Lung microvascular endothelial cell (primary cell): Measurements from ENCODE around the gene MAGI1. TPM values are rescaled to one million over a fixed set of nuclear protein-coding genes. Genes with fewer than 3 reads are reported as not detected.
"Not testable (repeated sequence)": the region's sequence is repeated elsewhere in the genome, so short reads cannot be mapped to it uniquely, and the experiment has no call there.

Source experiments
- DNase-seq, 2 donors: peaks; one replicate each; pipeline versions ENCODE4 v3.0.0 to v3.0.0-alpha.2; 2010; ENCODE audit warnings: low read depth in 2 of 2
- total RNA-seq: library from RNA; depleted of rRNA; stranded (reverse); fragments of >200 nt; gene quantifications from 2 replicates; pipeline ENCODE4 v1.2.1, GENCODE V29; 2014

MAGI1 gene
- total RNA-seq = 36.6 and 76.4 TPM in 2 replicates

DNA sequence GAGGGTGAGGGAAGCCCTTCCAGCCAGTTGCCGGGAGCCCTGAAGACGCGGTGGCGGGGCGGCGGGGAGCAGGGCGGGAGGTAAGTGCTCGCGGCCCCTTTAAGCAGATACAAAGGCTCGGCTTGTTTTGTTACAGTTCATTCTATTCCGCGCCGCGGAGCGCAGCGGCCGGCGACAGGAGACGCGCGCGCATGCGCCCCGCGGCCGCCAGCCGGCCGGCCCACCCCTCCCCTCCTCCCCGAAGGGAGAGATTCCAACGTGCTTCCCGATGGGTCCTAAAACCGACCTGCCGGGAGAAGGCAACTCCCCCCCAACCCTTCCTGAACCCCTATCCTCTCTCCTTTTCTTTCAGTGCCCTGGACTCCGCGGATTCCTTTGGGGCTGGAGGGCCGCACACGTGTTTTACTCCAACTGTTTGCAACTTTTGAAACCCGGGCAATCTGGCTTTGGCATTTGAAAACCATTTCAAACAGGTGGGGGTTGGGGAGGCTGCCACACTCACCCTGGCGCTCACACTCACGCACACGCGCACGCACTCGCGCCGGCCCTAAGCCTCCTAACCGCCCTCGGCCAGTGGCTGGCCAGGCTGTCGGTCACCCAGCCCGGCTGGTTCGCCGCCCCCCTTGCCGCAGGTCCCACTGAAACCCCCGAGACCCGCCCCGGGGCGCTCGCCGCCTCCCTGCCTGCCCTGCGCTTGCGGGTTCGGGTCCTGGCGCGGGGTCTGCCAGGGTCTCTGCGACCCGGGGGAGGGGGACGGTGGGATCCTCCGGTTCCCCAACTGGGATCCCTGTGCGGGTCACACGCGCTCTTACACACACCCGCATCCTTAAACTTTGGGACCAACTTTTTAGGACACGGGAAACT, at the start of gene MAGI1:
MAGI1 (minus strand) TSS at position 193 of the 864 bp plus-strand sequence. CDS start 610 bp downstream, outside the sequence.
- peak; percentile 96 to 97 for DNase-seq

DNA sequence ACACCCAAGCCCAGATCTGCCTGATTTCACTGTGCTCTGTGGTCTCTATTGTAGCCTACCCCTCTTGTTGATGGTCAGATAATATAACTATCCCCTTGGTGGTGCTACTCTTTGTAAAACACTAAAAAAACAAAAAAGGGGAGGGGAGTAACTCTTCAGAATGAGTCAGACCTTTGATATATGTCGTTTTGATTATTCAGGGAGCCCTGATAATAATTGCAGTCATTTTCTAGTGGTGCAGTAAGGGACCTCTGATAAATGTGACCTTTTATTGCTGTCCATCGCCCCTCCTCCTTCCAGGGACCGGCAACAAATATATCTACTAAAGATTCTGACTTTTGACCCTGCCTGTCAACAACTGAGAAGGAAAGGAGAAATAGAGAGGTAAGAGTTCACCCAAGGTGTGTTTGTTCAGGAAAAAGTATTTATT, 45.1 kb upstream of the MAGI1 start:
- DNase-seq = no peak

DNA sequence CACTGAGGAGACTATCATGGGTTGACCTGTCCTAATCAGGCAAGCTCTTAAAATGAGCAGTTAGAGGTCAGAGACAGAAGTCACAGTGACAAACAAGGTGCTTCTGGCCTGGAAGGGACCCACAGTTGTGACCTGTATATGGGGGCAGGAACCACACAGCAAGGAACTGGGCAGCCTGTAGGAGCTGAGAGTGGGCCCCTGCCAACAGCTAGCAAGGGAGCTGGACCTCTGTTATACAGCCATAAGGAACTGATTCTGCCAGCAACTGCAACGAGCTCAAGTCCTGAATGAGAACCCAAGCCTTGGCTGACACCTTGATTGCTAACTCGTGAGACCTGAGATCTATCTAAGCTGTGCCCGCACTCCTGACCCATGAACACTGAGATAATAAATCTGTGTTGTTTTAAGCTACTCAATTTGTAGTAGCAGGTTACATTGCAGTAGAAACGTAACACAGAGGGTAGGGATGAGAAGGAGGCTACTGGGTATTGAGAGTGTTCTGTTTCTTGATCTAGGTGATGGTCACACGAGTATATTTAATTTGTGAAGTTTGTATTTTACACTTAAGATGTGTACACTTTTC, 44.5 kb upstream of the MAGI1 start:
- DNase-seq = no peak

DNA sequence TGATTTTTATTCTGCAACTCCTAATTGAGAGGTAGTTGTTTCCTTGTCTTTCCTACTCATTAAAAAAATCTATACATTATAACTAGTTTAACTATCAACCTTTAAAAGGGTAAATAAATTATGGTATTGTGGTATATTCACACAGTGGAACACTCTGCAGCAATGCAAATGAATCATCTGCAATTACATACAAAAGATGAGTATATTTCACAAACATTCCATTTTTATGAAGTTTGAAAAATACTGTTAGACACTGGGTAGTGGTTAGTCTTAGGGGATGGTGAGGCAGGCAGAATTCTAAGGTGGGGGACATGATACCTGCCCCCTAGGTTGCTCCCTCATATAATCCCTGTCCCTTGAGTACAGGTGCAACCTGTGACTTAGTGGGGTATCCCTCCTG, 44.0 kb upstream of the MAGI1 start:
- DNase-seq = no peak

DNA sequence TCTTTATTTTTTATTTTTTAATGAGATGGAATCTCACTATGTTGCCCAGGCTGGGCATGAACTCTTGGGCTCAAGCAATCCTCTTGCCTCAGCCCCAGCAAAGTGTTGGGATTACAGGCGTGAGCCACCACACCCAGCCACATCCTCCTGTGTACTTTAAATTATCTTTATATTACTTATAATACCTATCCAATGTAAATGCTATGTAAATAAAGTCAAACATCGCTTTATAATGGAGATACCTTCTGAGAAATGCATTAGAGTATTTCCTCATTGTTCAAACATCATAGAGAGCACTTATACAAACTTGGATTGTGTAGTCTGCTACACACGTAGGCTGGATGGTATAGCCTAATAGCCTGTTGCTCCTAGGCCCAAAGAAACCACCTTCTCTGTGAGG, 41.4 kb upstream of the MAGI1 start:
- no peak for DNase-seq

DNA sequence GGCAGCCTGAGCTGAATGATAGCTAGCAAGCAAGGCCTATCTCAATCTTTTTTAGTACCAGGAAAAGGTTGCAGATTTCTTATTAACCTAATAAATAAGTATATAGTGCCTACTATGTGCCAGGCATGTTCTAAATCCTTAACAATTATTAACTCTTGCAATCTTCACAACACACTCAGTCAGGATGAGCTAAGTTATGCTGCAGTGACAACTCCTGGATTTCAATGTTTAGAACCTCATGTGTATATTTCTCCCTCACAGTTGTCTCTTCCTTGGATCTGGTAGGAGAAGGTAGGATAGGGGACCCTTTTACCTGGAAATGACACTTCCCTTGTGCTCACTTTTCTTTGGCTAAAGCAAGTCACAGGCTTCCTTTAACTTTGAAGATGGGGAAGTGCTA, 39.3 kb upstream of the MAGI1 start:
- DNase-seq = no peak

DNA sequence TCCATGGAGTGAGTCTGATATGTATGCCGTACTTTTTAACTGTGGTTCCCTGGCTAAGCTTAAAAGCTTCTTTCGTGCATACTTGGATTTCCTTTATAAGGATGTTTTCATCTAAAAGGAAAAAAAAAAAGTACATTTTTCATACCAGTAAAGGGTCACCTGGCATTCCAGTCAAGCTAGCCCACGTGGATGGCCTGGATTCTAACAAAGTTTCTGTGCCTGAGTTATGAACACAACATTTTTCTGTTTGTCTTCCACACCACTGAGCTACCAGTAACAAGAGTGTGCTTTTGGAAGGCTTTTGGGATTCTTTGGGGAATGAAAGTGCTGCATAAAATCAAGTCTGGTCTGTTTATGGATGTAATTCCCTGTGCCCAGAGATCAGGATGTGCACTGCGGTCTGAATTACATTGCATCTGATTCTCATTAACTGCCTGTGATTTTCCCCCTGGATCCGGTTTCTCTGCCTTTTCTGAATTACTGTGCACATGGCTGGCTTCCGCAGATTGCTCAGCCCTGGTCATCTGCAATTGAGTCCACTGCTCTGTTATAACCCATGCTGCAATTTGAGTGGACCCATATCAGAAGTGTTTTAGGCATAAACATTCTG, 38.2 kb upstream of the MAGI1 start:
- DNase-seq = no peak

DNA sequence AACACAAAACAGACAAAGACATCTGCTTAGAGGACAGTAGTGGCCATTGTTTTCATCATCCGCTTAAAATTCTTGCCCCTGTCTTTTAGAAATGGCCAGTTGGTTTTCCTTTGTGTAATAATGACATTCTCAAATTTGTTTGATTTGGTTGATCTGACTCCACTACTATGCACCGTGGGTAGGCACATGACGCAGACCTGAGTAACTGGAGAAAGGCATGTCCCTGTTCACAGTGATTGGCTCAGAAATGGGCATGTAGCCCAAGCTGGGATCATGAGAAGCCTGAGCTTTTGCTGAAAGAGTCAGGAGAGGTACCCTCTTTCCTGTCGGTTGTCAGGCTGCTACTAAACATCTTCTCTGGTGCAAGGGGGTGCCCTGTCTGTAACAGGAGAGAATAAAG, 36.6 kb upstream of the MAGI1 start:
- no peak for DNase-seq

DNA sequence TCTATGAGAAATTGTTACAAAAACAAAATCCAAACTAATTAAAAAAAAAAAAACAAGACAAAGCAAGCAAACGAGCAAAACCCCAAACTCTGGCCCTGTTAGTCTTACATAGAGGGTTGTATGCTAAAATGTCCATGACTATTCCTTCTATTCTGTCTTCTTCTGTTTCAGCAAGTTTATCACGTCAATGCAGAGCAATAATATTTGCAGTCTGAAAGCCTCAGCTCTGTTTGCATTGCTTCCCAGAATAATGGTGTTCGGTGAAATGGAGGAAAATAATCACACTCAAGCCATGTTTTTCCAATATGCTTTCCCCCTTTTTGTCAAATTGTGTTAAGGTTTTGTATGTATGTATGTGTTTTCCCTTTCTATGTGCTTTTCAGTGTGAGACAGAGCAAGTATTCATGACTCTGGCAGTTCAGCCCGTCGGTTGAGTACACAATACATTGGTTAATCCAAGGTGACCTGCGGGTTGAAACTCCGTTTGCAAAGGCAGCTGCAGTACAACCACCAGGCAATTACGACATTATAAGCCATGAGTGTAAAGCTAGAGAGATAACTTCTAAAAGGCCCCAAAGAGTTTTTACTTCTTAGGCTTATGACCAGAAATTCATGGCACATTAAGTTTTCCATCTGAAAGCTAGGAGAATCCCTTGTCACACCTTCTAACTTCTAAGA, 34.9 kb upstream of the MAGI1 start:
- no peak for DNase-seq

DNA sequence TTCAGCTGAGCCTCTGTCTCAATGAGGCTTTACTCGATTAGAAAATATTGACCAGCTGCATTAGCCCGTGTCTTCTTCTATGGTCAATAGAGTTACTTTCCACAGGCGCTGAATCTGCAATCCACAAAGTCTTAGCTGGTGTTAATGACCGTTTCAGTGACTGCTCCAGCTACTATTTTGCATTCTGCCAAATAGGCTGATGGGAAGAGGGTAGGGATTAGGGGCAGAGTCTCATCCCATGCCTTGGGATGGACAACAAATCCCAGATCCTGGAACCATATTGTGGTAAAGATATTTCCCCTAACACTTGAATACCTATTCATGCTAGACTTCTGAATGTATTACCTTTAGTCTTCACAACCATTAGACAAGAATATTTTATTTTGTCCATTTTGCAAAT, 29.5 kb upstream of the MAGI1 start:
- DNase-seq = no peak

DNA sequence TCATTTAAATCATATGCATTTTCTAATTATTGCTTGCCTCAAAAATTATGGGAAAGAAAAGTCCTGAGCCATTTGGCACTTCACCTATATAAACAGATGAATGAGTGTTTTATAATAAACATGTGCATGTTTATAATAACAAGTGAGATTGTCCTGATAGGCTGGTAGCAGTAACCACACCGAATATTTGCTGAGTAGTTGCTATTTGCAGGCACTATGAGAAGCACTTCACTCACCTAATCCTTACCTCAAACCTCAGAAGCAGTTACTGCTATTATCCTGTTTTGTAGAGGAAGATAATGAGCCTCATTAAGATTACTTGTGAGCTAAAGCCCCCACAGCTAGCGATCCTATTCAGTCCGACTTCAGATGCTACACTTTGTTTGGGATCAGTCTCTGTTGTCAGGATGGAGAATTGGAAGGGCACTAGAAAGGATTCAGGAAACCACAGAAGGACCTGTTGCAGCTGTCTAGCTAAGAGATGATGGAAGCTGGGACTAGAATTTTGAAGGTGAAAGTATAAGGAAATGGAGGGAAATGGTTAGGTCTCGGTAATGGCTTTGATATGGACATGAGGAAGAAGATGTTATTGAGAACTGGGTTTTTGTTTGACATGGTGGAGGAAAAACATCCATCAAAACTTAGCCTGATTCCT, 28.4 kb upstream of the MAGI1 start:
- DNase-seq = no peak

DNA sequence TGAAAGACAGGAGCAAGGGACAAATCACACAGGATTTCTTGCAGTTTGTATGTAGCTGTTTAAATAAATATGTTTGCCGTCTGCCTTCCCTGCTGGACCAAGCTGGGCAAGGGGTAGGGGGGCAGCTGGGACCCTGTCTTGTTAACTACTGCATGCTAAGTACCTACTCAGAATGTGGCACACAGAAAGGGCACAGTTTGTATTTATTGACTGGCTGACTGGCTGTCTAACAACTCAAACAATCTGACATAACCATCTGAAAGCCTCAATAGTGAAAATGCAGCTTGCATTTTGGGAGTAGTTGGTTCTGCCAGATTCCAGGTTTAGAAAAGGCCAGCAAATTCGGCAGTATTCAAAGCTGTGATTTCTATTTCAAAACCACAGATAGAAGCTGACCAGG, 16.6 kb upstream of the MAGI1 start:
- no peak for DNase-seq

DNA sequence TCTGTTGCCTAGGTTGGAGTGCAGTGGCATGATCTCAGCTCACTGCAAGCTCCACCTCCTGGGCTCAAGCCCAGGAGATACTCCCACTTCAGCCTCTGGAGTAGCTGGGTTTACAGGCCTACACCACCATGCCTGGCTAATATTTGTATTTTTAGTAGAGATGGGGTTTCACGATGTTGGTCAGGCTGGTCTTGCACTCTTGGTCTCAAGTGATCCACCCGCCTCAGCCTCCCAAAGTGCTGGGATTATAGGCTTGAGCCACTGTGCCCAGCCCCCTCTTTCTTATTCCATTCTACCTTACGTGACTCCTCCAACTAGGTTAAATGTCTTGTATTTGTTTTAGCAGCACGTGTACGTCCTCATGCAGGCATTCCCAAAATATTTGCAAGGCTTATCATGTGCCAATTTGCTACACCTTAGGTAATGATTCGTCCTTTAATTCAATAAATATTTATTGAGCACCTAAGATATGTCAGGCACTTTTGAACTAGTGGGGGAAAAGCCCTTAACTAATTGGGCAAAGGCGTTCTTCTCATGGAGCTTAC, 14.9 kb upstream of the MAGI1 start:
- DNase-seq = no peak

DNA sequence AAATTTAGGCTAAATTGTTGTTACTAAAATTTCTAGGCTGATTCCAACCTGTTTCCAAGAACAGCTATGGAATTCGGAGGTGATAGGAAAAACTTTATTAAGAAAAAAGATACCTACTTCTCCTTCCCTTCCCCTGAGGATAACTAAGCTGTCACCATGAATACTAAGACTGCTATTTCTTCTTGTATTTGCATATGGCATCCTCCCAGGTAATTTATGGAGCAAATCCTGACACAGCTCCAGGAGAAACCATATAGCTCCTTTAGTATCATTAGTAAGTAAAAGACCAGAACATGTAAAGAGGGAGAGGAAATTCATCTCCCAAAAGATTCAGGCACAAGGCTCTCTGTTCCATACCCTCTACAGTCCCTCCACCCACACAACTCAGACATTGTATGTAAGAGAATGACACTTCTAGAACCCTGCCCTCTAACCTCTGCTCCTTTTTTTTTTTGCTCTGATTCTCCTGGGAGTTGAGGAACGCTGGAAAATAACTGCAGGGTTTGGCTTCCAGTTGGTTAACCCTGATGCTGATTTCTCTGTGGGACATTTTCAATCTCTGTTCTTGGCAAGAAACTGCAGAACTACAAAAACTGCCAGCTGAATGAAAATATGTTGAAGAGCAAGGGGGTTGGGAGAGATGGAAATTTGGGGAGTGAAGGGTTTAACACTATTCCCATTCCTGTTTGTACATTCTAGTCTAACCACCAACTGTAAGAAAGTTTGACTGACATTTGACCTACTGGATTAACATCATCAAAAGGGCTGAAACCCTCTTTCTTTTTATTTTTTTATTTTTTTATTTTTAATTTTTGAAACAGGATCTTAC, 14.2 kb upstream of the MAGI1 start:
- DNase-seq = no peak

DNA sequence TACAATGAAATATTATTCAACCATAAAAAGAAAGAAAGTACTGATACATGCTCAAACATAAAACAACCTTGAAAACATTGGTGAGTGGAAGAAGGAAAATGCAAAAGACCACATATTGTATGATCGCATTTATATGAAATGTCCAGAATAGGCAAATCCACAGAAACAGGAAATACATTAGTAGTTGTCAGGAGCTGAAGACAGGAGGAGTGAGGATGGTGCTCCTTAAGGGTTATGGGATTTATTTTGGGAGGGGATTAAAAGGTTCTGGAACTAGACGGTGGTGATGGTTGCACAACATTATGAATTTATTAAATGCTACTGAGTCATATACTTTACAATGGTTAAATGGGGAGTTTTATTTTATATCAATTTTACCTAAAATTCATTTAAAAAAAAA, 12.1 kb upstream of the MAGI1 start:
- DNase-seq = no peak

DNA sequence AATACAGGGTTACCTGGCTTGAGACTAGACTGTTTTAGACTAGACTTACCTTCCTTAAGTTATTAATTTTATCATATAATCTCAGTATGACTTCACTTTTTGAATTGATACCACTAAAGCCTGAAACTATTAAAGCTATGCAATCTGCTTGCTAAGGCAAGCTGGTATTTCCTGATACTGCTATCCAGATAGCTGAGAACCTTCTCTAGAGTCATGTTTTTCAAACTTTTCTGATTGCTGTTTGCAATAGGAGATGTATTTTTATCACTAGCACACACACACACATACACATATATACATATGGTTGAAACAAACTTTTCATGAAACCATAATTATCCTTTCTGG, 9.3 kb upstream of the MAGI1 start:
- no peak for DNase-seq

DNA sequence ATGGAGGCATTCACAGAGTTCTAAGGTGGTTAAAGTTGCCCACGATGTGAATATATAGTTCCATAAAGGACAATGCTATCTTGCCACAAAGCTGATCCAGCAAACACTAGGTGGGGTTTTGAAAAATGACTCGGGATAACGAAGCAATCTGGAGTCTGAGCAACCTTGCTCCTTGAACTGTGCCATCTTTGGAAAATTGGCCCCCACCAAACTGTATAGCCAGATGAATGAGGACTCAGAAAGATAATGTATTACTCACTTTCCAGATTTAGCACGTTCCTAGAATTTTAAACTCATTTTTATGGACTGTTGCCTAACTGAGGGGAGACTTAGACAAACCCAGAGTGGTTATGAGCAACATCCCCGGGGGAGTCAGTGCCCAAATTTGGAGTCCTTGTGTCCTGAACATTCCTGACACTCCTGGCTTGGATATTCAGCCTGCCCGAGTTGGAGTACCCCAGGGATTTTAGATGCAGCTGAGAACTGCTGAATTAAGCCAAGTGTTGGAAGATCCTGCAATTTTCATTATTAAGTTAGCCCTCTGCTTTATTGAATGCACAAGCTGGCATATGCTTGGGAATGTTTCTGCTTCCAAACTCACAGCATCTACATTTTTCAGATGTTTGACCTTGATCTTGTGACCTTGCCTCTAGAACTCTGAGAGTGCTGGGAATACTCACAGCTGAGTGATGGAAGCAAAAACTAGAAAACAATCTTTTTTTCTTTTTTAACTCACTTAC, 8.8 kb upstream of the MAGI1 start:
- DNase-seq = no peak

DNA sequence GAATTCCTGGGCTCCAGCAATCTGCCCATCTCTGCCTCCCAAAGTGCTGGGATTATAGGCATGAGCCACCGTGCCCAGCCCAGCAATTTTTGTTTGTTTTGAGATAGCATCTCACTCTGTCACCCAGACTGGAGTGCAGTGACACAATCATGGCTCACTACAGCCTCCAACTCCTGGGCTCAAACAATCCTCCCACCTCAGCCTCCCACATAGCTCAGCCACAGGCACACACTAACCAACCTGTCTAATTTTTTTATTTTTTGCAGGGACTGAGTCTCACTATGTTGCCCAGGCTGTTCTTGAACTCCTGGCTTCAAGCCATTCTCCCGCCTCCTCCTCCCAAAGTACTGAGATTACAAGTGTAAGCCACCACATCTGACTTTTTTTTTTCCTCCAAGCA, 7.6 kb upstream of the MAGI1 start:
- DNase-seq = not testable (repeated sequence)

DNA sequence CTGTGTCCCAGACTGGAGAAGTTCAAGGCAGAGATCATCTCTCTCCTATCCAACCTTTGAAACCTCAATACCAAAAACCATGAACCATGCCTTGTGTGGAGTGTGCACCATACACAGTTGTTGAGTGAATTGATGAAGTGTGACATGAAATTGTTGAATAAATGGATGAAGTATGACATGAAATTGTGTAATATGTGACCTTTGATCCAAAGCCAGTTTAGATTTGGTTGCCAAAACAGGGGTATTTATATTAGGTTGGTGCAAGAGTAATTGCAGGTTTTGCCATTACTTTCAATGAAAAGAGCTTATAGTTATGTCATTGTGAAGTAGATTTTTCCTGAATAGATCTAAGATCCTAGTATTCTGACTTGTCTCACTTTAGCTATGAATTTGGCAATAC, 3.1 kb upstream of the MAGI1 start:
- no peak for DNase-seq

DNA sequence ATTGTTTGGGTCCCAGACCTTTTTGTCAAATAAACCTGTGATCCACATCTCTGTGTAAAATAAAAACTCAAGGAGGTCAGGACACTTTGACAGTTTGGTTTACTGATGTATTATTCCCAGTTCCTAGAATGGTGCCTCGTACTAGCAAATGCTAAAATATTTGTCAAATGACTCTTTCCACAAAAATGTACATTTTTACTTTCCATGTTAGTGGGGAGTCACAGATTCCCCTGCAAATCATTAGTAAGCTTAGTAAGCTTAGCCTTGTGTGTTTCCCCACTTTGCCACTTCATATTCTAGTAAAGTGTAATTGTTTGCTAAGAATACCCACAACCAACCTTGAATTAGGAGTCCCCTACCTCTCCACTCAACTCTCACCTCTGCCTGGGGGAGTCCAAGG, 2.4 kb upstream of the MAGI1 start:
- no peak for DNase-seq
